ENCODE data around the gene GALNT15. TPM values are rescaled to one million over a fixed set of nuclear protein-coding genes. Genes with fewer than 3 reads are reported as not detected.
A peak's percentile ranks its signal among the peaks of the same experiment; 100 is the strongest.

Gene GALNT15
- total and polyA plus RNA-seq, 12 donors, result 0.55 to 30.5 (median 4.3) TPM

DNA sequence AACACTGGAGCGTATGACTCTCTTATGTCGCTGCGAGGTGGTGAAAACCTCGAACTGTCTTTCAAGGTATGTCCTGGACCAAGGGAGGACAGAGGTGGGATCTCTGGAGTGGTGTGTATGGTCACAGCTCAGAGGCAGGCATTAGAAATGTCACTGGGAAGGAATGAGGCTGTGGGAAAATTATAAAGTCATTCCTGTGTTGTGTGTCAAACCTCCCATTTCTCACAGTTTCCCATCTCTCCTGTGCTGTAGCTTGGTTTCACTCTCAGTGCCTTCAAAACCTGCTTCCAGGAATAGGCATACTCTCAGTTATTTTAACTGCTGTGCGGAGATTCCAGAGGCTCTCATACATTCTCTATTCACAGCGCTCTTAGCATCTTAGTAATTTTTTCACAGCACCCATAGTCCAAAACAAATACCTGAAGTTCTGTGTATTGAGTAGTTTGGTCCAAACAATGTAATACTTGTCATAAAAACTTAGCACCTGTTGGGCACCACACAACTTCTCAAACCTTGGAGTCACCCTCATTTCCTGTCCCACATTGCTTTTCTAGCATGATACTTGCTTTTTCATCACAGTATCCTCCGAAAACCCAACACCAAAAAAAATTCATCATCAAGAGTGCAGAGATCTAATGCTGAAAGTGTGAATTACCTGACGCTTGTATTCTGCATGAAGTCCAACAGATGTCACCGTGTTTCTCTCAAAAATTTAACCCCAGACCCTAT, 36.9 kb downstream of the GALNT15 start:
- H3K36me3 ChIP-seq, result no peaks in the 10 kb centered on the region
- intact Hi-C loops (cut with DNase I), result no loop called here
- WGBS, 2 donors, result 89 to 91% methylated on average over 9 of the region's 9 CpGs
- no peaks in the 10 kb centered on the region for H3K9me3 ChIP-seq
- no peak for TF ChIP-seq CTCF (IDR thresholded peaks at IDR 0.05)
- DNase-seq (no peak), ATAC-seq (no peak)
- no peaks in the 10 kb centered on the region for H3K27me3 ChIP-seq
- H3K4me3 ChIP-seq, result no peak overlapping the region
- no peak overlapping the region for H3K27ac ChIP-seq
- H3K4me1 ChIP-seq, result peaks cover 0 to 5% (median 0%) of the 10 kb centered on the region in 9 donors

DNA sequence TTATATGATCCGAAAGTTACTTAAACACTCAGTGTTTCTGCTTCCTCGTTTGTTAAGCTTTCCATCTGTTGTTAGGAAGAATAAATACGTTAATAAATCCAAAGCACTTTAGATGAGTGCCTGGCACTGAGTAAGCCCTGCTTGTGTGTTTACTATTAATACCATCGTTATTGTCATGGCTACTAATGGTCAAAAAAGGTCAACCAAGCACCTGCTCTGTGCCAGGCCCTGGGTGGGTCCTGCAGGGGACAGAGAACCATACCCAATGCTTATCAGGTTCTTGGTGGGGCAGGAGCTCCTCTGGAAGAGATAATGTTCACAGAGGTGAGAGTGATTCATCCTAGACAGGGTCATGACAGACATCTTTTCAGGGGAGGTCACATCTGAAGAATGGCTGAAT, 39.9 kb downstream of the GALNT15 start:
- Histone ChIP-seq H3K4me3 (no peak overlapping the region), H3K27ac (no peak overlapping the region), H3K9me3 (no peaks in the 10 kb centered on the region), H3K36me3 (no peaks in the 10 kb centered on the region), H3K27me3 (no peaks in the 10 kb centered on the region), H3K4me1 (no peaks in the 10 kb centered on the region)
- ATAC-seq, result peak in 3 of 8 donors; percentile 51 to 88 (median 74)
- intact Hi-C loops (cut with DNase I), result no loop called here
- DNase-seq, result no peak
- 73 to 78% methylated on average over 4 of the region's 4 CpGs for WGBS, 2 donors
- TF ChIP-seq CTCF (IDR thresholded peaks at IDR 0.05), result no peak

DNA sequence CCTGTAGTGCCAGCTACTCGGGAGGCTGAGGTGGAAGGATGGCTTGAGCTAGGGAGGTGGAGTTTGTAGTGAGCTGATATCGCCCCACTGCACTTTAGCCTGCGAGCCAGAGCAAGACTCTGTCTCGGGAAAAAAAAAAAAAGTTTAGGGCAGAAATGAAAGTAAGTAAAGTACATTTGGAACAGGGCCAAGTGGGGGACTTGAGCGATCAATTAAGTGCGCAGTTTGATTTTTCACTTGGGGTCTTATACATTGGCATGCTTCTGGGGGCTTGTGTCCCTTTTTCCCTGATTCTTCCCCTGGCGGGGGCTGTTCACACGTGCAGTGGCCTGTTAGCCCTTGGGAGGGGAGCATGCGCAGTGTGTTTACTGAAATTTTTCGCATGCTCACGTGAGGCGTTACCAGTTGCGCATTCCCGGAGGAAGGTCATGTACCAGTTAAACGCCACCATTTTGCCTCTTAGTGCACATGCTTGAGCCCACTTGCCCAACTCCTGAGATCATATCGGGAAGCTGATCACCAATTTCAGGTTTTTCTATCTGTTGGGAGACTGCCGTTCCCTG, 42.0 kb downstream of the GALNT15 start:
- no peaks in the 10 kb centered on the region for H3K36me3 ChIP-seq
- no peaks in the 10 kb centered on the region for H3K27me3 ChIP-seq
- no peak for TF ChIP-seq CTCF (IDR thresholded peaks at IDR 0.05)
- no peak overlapping the region for H3K4me3 ChIP-seq
- peaks cover 0 to under 1% (median 0%) of the 10 kb centered on the region in 11 donors for H3K9me3 ChIP-seq
- H3K27ac ChIP-seq, result no peak overlapping the region
- DNase-seq, result no peak
- H3K4me1 ChIP-seq, result no peaks in the 10 kb centered on the region
- 90 to 95% methylated on average over 17 of the region's 17 CpGs for WGBS, 2 donors
- ATAC-seq, result no peak
- intact Hi-C loops (cut with DNase I), result no loop called here

DNA sequence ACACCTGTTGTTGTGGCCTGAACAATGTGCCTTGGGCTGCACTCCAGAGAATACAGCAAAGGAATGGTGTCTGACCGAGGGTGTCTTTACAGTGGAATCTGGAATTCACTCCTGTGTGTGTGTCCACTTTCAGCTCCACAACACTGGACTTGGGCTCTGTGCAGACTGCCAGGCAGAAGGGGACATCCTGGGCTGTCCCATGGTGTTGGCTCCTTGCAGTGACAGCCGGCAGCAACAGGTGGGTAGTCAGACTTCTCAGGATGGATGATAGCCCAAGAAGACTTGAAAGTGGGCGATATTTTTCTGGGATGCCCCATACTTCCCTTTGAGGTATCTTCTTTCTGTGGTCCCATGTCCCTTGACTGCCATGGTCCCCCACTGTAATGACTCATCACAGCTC, 45.3 kb downstream of the GALNT15 start:
- peaks cover 0 to 5% (median 0%) of the 10 kb centered on the region in 9 donors for H3K36me3 ChIP-seq
- H3K27me3 ChIP-seq, result no peaks in the 10 kb centered on the region
- intact Hi-C loops (cut with DNase I), result no loop called here
- peaks cover 0 to 12% (median 0%) of the 10 kb centered on the region in 11 donors for H3K9me3 ChIP-seq
- no peak overlapping the region for H3K4me3 ChIP-seq
- no peak for TF ChIP-seq CTCF (IDR thresholded peaks at IDR 0.05)
- ATAC-seq (no peak), DNase-seq (no peak)
- no peak overlapping the region for H3K27ac ChIP-seq
- peaks cover 0 to 10% (median 0%) of the 10 kb centered on the region in 9 donors for H3K4me1 ChIP-seq
- 91 to 93% methylated on average over 3 of the region's 3 CpGs for WGBS, 2 donors
